GM12878 (cell line): ENCODE results near the gene PLEKHH1. TPM values are rescaled to one million over a fixed set of nuclear protein-coding genes. Genes with fewer than 3 reads are reported as not detected.

ENCODE experiments used
- ATAC-seq: fragments of 200-7000 bp; cut with Tn5 transposase; 3 replicates; pipeline ENCODE4 v1.9.1; 2020; ENCODE audit warnings: mild to moderate bottlenecking, moderate library complexity
- BruUV-seq: library from RNA; stranded (reverse); fragments of 400-500 nt; replicated peaks from 2 replicates; lab custom pipeline; 2021; lab: Mats Ljungman, UMichigan
- CTCF ChIA-PET: fragments of 300-600 bp; sonication (Branson Sonifier 250); formaldehyde crosslinking; extraction: SDS; loops from one replicate; lab custom pipeline; 2021; ENCODE audit warnings: inconsistent platforms; lab: Yijun Ruan, JAX
- POLR2A ChIA-PET: fragments of 350-600 bp; formaldehyde crosslinking; extraction: SDS; loops from one replicate; lab custom pipeline; 2021; ENCODE audit warnings: inconsistent platforms; lab: Charles Lee
- RAD21 ChIA-PET: fragments of 300-600 bp; sonication (Branson Sonifier 250); formaldehyde crosslinking; loops from one replicate; lab custom pipeline; 2023; ENCODE audit warnings: antibody characterized with exemption; ENCODE audit not compliant: unreplicated experiment; lab: Charles Lee
- SMC1A ChIA-PET: fragments of 300-600 bp; sonication (Branson Sonifier 250); formaldehyde crosslinking; loops from one replicate; lab custom pipeline; 2023; ENCODE audit not compliant: unreplicated experiment, uncharacterized antibody; lab: Charles Lee
- DNase-seq: peaks from one replicate; pipeline ENCODE4 v3.0.0-alpha.2; 2011; ENCODE audit warnings: low read depth, low spot score
- FAIRE-seq: peaks from 3 replicates; lab custom pipeline; 2011; peaks lifted over from hg19 to GRCh38; lab: Jason Lieb, UNC
- H2AFZ ChIP-seq: 2 replicates; pipeline ENCODE4 v1.6.0; 2011; ENCODE audit warnings: low read depth, low read length, control low read depth; ENCODE audit not compliant: control insufficient read depth
- H3K27ac ChIP-seq: 2 replicates; pipeline ENCODE4 v1.5.1; 2011; ENCODE audit warnings: control low read depth; ENCODE audit not compliant: control insufficient read depth, insufficient read depth
- H3K27me3 ChIP-seq, 2 experiments: replicated peaks in 1 of 2; 2 replicates each; pipeline versions ENCODE4 v1.6.0 to v1.6.1; 2011; ENCODE audit warnings: low read length in 1 of 2; ENCODE audit not compliant: control insufficient read depth in 2 of 2, insufficient read depth in 2 of 2
- H3K36me3 ChIP-seq, 2 experiments: 2 replicates each; pipeline ENCODE4 v1.5.1; 2011; ENCODE audit warnings: low read length in 1 of 2; ENCODE audit not compliant: control insufficient read depth in 2 of 2, insufficient read depth in 2 of 2
- H3K4me1 ChIP-seq: 2 replicates; pipeline ENCODE4 v1.6.1; 2011; ENCODE audit warnings: mild to moderate bottlenecking, low read length, moderate library complexity, mixed read lengths; ENCODE audit not compliant: control insufficient read depth, insufficient read depth
- H3K4me2 ChIP-seq: 2 replicates; pipeline ENCODE4 v1.6.0; 2011; ENCODE audit warnings: control low read depth; ENCODE audit not compliant: control insufficient read depth, insufficient read depth
- H3K4me3 ChIP-seq: fragments of 200-600 bp; sonication (generic); 2 replicates; pipeline ENCODE4 v1.5.1; 2016
- H3K79me2 ChIP-seq: 2 replicates; pipeline ENCODE4 v1.6.0; 2011; ENCODE audit warnings: low read length; ENCODE audit not compliant: control insufficient read depth, insufficient read depth
- H3K9ac ChIP-seq: 2 replicates; pipeline ENCODE4 v1.8.0; 2011; ENCODE audit warnings: low read length, control low read depth, mixed read lengths; ENCODE audit not compliant: control insufficient read depth, insufficient read depth
- H3K9me3 ChIP-seq: replicated peaks from 3 replicates; pipeline ENCODE4 v1.5.1; 2011; ENCODE audit warnings: mild to moderate bottlenecking, low read length; ENCODE audit not compliant: control insufficient read depth, insufficient read depth
- H4K20me1 ChIP-seq: 2 replicates; pipeline ENCODE4 v1.6.0; 2011; ENCODE audit not compliant: control insufficient read depth, insufficient read depth
- BHLHE40 ChIP-seq, 2 experiments: fragments of 450-650 bp in 1 of 2; IDR thresholded peaks; 2 replicates each; pipeline ENCODE4 v1.6.1; 2011 to 2017; ENCODE audit warnings: low read depth in 2 of 2, borderline replicate concordance in 1 of 2, improper control_type of control experiment in 1 of 2, low read length in 1 of 2, mild to moderate bottlenecking in 1 of 2
- CEBPB ChIP-seq, 2 experiments: fragments of 150-350 bp in 1 of 2; IDR thresholded peaks; 2 replicates each; pipeline ENCODE4 v1.6.1; 2012 to 2014; ENCODE audit warnings: low read depth in 2 of 2, low read length in 2 of 2, borderline replicate concordance in 1 of 2, inconsistent platforms in 1 of 2
- E2F4 ChIP-seq: IDR thresholded peaks from 2 replicates; pipeline ENCODE4 v1.6.1; 2012; ENCODE audit warnings: low read depth, low read length, improper control_type of control experiment
- FOXK2 ChIP-seq: fragments of 450-650 bp; IDR thresholded peaks from 2 replicates; pipeline ENCODE4 v1.6.1; 2017; ENCODE audit warnings: mild to moderate bottlenecking, moderate library complexity
- GABPA ChIP-seq: IDR thresholded peaks from 2 replicates; pipeline ENCODE4 v1.6.1; 2014; ENCODE audit warnings: antibody characterized with exemption, low read depth, mild to moderate bottlenecking, inconsistent platforms
- MAX ChIP-seq: IDR thresholded peaks from 2 replicates; pipeline ENCODE4 v1.6.1; 2012; ENCODE audit warnings: low read depth, low read length, improper control_type of control experiment
- NR2F1 ChIP-seq: fragments of 450-650 bp; conservative IDR thresholded peaks from 2 replicates; pipeline ENCODE4 v1.6.1; 2017; ENCODE audit warnings: mild to moderate bottlenecking
- RFX5 ChIP-seq: IDR thresholded peaks from 2 replicates; pipeline ENCODE4 v1.6.1; 2011; ENCODE audit warnings: low read depth, low read length, improper control_type of control experiment
- SKIL ChIP-seq: fragments of 450-650 bp; IDR thresholded peaks from 2 replicates; pipeline ENCODE4 v1.6.1; 2017; ENCODE audit warnings: mild to moderate bottlenecking, low read depth, inconsistent platforms; ENCODE audit not compliant: poor library complexity, severe bottlenecking
- STAT1 ChIP-seq: fragments of 450-650 bp; conservative IDR thresholded peaks from 2 replicates; pipeline ENCODE4 v1.6.1; 2014; ENCODE audit warnings: antibody characterized with exemption, mild to moderate bottlenecking
- ZNF592 ChIP-seq: fragments of 450-650 bp; IDR thresholded peaks from 2 replicates; pipeline ENCODE4 v1.6.1; 2017; ENCODE audit warnings: mild to moderate bottlenecking, moderate library complexity
- WGBS: methylation state at CpG from one replicate; pipeline ENCODE4 v1.1.6; 2016; ENCODE audit warnings: low lambda C conversion rate; ENCODE audit not compliant: insufficient replicate concordance, insufficient coverage; ENCODE audit errors: missing lambda C conversion rate; 5-methylcytosine and 5-hydroxymethylcytosine counted together
- in situ Hi-C: fragments of 300-500 bp; cut with MboI; formaldehyde crosslinking; loops from 9 replicates; pipeline ENCODE4 v1.14.3; 2018; ENCODE audit warnings: mixed read lengths
- intact Hi-C: fragments of 100-400 bp; cut with micrococcal nuclease; formaldehyde crosslinking; loops from one replicate; pipeline ENCODE4 v1.14.2; 2022; ENCODE audit not compliant: unreplicated experiment
- polyA plus RNA-seq, 11 experiments: library from polyadenylated mRNA; depleted of rRNA in 4 of 11; unstranded in 6 of 11; stranded (reverse) in 5 of 11; fragments of >200 nt; fragmentation: Nextera tagmentation in 4 of 11; fragmentation: Illumina TruSeq in 1 of 11; extraction: Ambion mirVana in 4 of 11; extraction: Trizol in 1 of 11; gene quantifications; 1 replicate in 1 of 11; 2 replicates in 10 of 11; pipeline versions ENCODE4 v1.2.1 to v1.2.3, GENCODE V29; 2011 to 2016; ENCODE audit warnings: inconsistent platforms in 2 of 11, missing spikeins in 2 of 11, low read depth in 1 of 11
- total RNA-seq, 4 experiments: library from RNA; depleted of rRNA in 3 of 4; stranded (reverse); fragments of >200 nt in 3 of 4; fragmentation: Illumina TruSeq in 1 of 4; extraction: Trizol in 1 of 4; gene quantifications; 2 replicates each; pipeline versions ENCODE4 v1.2.1 to v1.2.3, GENCODE V29; 2013 to 2021
- TF ChIP-seq, protein P1 (sequence below): fragments of 450-650 bp; IDR thresholded peaks from 2 replicates; pipeline ENCODE4 v1.6.1; 2018; ENCODE audit warnings: borderline replicate concordance, mild to moderate bottlenecking; ENCODE audit not compliant: partially characterized antibody

PLEKHH1 gene
- total and polyA plus RNA-seq, 10 of the 15 experiments (the other 5 are each of a cell fraction or from before 2014, with no cell fraction given) = 0.11 to 0.95 (median 0.41) TPM

DNA sequence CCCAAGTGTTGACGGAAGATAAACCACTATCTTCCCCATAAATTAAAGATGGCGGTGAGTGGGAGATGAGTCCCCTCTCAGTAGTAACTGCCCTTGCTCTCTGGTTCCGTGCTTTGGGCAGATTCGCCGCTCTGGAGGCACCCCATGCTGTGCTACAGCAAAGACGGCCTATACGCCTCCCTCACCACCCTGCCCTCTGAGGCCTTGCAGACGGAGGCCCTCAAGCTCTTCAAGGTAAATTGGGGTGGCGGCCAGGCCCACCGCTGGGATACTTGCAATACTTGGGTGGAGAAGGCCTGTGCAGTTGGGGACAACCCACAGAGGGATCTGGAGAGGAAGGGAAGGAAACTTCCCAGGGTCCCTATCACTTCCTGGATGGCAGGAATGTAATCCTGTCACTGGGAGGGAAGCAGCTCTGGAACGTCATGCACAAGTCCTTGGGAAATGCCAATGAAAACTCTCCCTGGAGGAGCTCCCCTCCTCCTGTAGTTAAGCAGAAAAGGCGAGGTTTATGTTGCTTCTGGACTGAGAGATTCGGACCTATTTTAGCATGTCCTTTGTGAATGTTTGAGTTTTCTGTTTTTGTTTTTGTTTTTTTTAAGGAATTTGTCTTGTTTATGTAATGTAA, 44.2 kb downstream of the PLEKHH1 start:
- DNase-seq (no peak), FAIRE-seq (no peak), ATAC-seq (no peak)
- Histone ChIP-seq H3K79me2 (no peaks in the 10 kb centered on the region), H3K4me1 (no peaks in the 10 kb centered on the region), H3K4me3 (no peak overlapping the region), H4K20me1 (peaks cover 2% of the 10 kb centered on the region; the same call in 1 of the 2 replicates), H3K9me3 (no peaks in the 10 kb centered on the region), H3K4me2 (no peak overlapping the region), H3K36me3 (no peaks in the 10 kb centered on the region), H3K27ac (no peak overlapping the region), H3K9ac (no peak overlapping the region), H2AFZ (no peak overlapping the region), H3K27me3 (no peaks in the 10 kb centered on the region)
- POLR2A ChIA-PET = no interaction called here
- in situ Hi-C loops (no loop called here), intact Hi-C loops (no loop called here)
- RAD21 ChIA-PET = interaction anchor here (1.0 to 1.2 kb wide), 3 partner anchors 9 to 149 kb away, joined by 3 to 4 read pairs (median 3); no protein-coding TSS in a partner anchor
- BruUV-seq = no TSS peak
- SMC1A ChIA-PET = interaction anchor here (0.9 to 1.6 kb wide), 2 partner anchors 87 to 131 kb away, joined by 3 to 4 read pairs; no protein-coding TSS in a partner anchor
- CTCF ChIA-PET = interaction anchor here (1.0 to 27.6 kb wide), 7 partner anchors 42 to 153 kb away, joined by 3 to 583 read pairs (median 7); partner anchors contain the start of gene RDH12
- WGBS = 45% methylated on average over 13 of the region's 13 CpGs
- no peak for TF ChIP-seq FOXK2
- TF ChIP-seq STAT1 = no peak
- TF ChIP-seq GABPA = no peak
- TF ChIP-seq CEBPB (IDR thresholded peaks at IDR 0.05; ENCODE audit: borderline replicate concordance in 1 of 2, low read depth in 2 of 2, low read length in 2 of 2) = no peak
- no peak for TF ChIP-seq SKIL
- no peak for TF ChIP-seq BHLHE40 (IDR thresholded peaks at IDR 0.05; ENCODE audit: borderline replicate concordance in 1 of 2, low read depth in 2 of 2, low read length in 1 of 2)
- TF ChIP-seq E2F4 = no peak
- no peak for TF ChIP-seq MAX
- no peak for TF ChIP-seq ZNF592
- TF ChIP-seq, protein P1, sequence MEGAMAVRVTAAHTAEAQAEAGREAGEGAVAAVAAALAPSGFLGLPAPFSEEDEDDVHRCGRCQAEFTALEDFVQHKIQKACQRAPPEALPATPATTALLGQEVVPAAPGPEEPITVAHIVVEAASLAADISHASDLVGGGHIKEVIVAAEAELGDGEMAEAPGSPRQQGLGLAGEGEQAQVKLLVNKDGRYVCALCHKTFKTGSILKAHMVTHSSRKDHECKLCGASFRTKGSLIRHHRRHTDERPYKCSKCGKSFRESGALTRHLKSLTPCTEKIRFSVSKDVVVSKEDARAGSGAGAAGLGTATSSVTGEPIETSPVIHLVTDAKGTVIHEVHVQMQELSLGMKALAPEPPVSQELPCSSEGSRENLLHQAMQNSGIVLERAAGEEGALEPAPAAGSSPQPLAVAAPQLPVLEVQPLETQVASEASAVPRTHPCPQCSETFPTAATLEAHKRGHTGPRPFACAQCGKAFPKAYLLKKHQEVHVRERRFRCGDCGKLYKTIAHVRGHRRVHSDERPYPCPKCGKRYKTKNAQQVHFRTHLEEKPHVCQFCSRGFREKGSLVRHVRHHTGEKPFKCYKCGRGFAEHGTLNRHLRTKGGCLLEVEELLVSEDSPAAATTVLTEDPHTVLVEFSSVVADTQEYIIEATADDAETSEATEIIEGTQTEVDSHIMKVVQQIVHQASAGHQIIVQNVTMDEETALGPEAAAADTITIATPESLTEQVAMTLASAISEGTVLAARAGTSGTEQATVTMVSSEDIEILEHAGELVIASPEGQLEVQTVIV = no peak
- TF ChIP-seq RFX5 = no peak
- TF ChIP-seq NR2F1 = no peak
